DND-41 (cell line): ENCODE results near the gene UVSSA.

ENCODE experiments used
- ATAC-seq: fragments of 200-7000 bp; cut with Tn5 transposase; 3 replicates; pipeline ENCODE4 v1.9.1; 2021; ENCODE audit warnings: low read depth; ENCODE audit not compliant: insufficient read depth
- DNase-seq: peaks from one replicate; pipeline ENCODE4 v3.0.0-alpha.2; 2020
- H2AFZ ChIP-seq: 2 replicates; pipeline ENCODE4 v1.6.0; 2012; ENCODE audit warnings: low read depth, low read length
- H3K27ac ChIP-seq: 2 replicates; pipeline ENCODE4 v1.5.1; 2012; ENCODE audit warnings: low read length, inconsistent platforms
- H3K27me3 ChIP-seq: fragments of 200-600 bp; sonication (generic); 2 replicates; pipeline ENCODE4 v1.6.0; 2012; ENCODE audit warnings: low read length, mild to moderate bottlenecking, inconsistent platforms; ENCODE audit not compliant: insufficient read depth, poor library complexity
- H3K36me3 ChIP-seq: 2 replicates; pipeline ENCODE4 v1.5.1; 2012; ENCODE audit warnings: low read length, inconsistent platforms; ENCODE audit not compliant: insufficient read depth
- H3K4me1 ChIP-seq: 2 replicates; pipeline ENCODE4 v1.5.1; 2012; ENCODE audit warnings: mild to moderate bottlenecking, low read length; ENCODE audit not compliant: insufficient read depth
- H3K4me2 ChIP-seq: 2 replicates; pipeline ENCODE4 v1.6.0; 2012; ENCODE audit warnings: mild to moderate bottlenecking, moderate library complexity, low read length, inconsistent platforms; ENCODE audit not compliant: insufficient read depth
- H3K4me3 ChIP-seq, 2 experiments: fragments of 200-600 bp in 1 of 2; shearing (Covaris generic) in 1 of 2; 2 replicates each; pipeline ENCODE4 v1.5.1; 2012 to 2016; ENCODE audit warnings: inconsistent platforms in 2 of 2, low read length in 2 of 2, mild to moderate bottlenecking in 2 of 2, low read depth in 1 of 2, moderate library complexity in 1 of 2
- H3K79me2 ChIP-seq: 2 replicates; pipeline ENCODE4 v1.6.0; 2012; ENCODE audit warnings: low read length, inconsistent platforms; ENCODE audit not compliant: insufficient read depth
- H3K9ac ChIP-seq: 2 replicates; pipeline ENCODE4 v1.6.0; 2012; ENCODE audit warnings: low read depth, mild to moderate bottlenecking, inconsistent platforms, low read length, moderate library complexity
- H3K9me3 ChIP-seq: 2 replicates; pipeline ENCODE4 v1.5.1; 2012; ENCODE audit warnings: low read length, moderate library complexity, mild to moderate bottlenecking, inconsistent platforms; ENCODE audit not compliant: insufficient read depth, severe bottlenecking
- H4K20me1 ChIP-seq: 2 replicates; pipeline ENCODE4 v1.6.0; 2012; ENCODE audit warnings: low read length; ENCODE audit not compliant: insufficient read depth
- EZH2 ChIP-seq: IDR thresholded peaks from 3 replicates; pipeline ENCODE4 v1.6.1; 2012; ENCODE audit warnings: borderline replicate concordance, low read depth, mild to moderate bottlenecking, moderate library complexity, low read length, inconsistent platforms; ENCODE audit not compliant: severe bottlenecking
- TF ChIP-seq, protein P1 (sequence below): IDR thresholded peaks from 2 replicates; pipeline ENCODE4 v1.5.1; 2012; ENCODE audit warnings: borderline replicate concordance, low read length, moderate library complexity, mild to moderate bottlenecking; ENCODE audit not compliant: poor library complexity, severe bottlenecking; ENCODE audit errors: extremely low read depth

UVSSA gene

DNA sequence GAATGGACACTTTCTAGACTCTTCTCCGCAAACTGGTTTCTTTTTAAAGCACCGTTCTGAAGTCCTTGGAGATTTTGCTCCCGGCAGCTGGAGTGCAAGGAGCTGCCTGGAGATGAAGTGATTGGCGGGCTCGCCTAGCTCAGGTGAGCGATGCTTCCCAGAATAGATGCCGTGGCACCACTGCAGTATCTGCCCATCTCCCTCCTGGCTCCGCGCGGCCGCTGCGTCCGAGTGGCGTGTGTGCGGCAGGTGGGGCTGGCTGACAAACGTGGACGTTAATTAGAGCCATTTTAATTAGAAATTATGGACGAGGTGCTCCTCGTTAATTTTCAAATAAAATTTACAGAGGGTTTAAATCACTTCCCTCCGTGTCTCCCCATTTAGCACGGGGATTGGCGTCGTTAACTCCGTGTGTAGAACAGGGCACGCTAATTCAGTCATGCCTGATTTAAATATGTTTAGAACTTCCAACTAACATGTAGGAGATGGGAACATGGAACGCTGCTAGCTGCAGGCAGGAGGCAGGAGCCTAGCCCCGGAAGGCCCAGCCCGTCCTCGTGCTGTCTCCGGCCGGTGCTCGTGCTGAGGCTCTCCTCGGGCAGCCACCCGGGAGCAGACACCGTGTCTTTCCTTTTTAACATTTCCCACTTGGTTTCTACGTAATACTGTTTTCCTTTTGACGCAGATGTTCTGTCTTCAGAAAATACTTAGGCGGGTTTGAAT is 11.6 kb downstream of the UVSSA start:
- no peak for DNase-seq
- no peaks in the 10 kb centered on the region for H3K4me1 ChIP-seq
- no peak overlapping the region for H3K9ac ChIP-seq
- no peak overlapping the region for H3K4me2 ChIP-seq
- no peak overlapping the region for H2AFZ ChIP-seq
- no peak for ATAC-seq
- H3K79me2 ChIP-seq, result no peaks in the 10 kb centered on the region
- no peaks in the 10 kb centered on the region for H3K27me3 ChIP-seq
- H3K36me3 ChIP-seq, result peaks cover 27% of the 10 kb centered on the region
- no peak overlapping the region for H3K27ac ChIP-seq
- no peak overlapping the region for H3K4me3 ChIP-seq
- TF ChIP-seq, protein P1, sequence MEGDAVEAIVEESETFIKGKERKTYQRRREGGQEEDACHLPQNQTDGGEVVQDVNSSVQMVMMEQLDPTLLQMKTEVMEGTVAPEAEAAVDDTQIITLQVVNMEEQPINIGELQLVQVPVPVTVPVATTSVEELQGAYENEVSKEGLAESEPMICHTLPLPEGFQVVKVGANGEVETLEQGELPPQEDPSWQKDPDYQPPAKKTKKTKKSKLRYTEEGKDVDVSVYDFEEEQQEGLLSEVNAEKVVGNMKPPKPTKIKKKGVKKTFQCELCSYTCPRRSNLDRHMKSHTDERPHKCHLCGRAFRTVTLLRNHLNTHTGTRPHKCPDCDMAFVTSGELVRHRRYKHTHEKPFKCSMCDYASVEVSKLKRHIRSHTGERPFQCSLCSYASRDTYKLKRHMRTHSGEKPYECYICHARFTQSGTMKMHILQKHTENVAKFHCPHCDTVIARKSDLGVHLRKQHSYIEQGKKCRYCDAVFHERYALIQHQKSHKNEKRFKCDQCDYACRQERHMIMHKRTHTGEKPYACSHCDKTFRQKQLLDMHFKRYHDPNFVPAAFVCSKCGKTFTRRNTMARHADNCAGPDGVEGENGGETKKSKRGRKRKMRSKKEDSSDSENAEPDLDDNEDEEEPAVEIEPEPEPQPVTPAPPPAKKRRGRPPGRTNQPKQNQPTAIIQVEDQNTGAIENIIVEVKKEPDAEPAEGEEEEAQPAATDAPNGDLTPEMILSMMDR, result no peak
- no peak for TF ChIP-seq EZH2
- peaks cover 9% of the 10 kb centered on the region for H4K20me1 ChIP-seq
- H3K9me3 ChIP-seq, result no peaks in the 10 kb centered on the region

DNA sequence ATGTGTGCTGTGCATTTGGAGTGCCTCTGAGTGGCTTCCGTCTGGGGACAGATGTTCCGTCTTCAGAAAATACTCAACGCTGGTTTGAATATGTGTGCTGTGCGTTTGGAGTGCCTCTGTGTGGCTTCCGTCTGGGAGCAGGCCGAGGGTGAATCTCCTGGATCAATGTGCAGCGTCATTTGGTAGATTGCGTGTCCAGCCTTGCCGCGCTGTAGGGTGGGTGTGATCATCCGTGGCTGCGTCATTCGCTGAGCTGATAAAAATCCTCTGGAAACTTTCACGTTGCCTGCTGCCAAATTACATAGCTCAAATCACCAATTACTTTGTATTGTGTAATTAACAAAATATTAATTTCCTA is 12.1 kb downstream of the UVSSA start:
- no peaks in the 10 kb centered on the region for H3K27me3 ChIP-seq
- H2AFZ ChIP-seq, result no peak overlapping the region
- H3K9me3 ChIP-seq, result no peaks in the 10 kb centered on the region
- no peak overlapping the region for H3K27ac ChIP-seq
- ATAC-seq (no peak), DNase-seq (no peak)
- H3K79me2 ChIP-seq, result no peaks in the 10 kb centered on the region
- H3K4me3 ChIP-seq, result no peak overlapping the region
- H3K4me1 ChIP-seq, result no peaks in the 10 kb centered on the region
- H3K36me3 ChIP-seq, result peaks cover 26% of the 10 kb centered on the region
- no peak overlapping the region for H3K4me2 ChIP-seq
- H3K9ac ChIP-seq, result no peak overlapping the region
- TF ChIP-seq EZH2, result no peak
- TF ChIP-seq, protein P1, result no peak
- H4K20me1 ChIP-seq, result peaks cover 8% of the 10 kb centered on the region

DNA sequence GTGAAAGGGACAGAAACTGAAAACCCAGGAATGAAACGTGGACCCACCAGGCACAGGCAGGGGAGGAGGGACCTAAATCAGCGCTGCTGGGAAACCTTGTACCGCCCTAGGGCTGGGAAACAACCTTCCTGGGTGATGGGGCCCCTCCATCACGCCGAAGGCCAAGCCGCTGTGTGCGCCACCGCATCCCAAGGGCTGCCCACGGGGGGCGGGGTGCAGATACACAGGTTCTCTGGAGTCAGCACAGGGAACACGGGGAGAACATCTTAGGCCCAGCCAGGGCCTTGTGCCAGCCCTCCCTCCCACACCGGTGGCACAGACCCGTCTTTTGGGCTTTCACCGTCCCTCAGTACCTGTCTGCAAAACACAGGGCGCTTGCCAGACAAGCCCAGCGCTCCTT is 13.0 kb downstream of the UVSSA start:
- H3K79me2 ChIP-seq, result no peaks in the 10 kb centered on the region
- peaks cover 8% of the 10 kb centered on the region for H4K20me1 ChIP-seq
- H2AFZ ChIP-seq, result no peak overlapping the region
- DNase-seq (no peak), ATAC-seq (no peak)
- H3K4me2 ChIP-seq, result no peak overlapping the region
- H3K27ac ChIP-seq, result no peak overlapping the region
- H3K9me3 ChIP-seq, result no peaks in the 10 kb centered on the region
- no peaks in the 10 kb centered on the region for H3K4me1 ChIP-seq
- no peaks in the 10 kb centered on the region for H3K27me3 ChIP-seq
- H3K4me3 ChIP-seq, result no peak overlapping the region
- no peak overlapping the region for H3K9ac ChIP-seq
- peaks cover 22% of the 10 kb centered on the region for H3K36me3 ChIP-seq
- TF ChIP-seq, protein P1, result no peak
- TF ChIP-seq EZH2, result no peak
